NCI-H1436 (cell line): ENCODE results near the gene CIZ1.
"Not testable (repeated sequence)": the region's sequence is repeated elsewhere in the genome, so short reads cannot be mapped to it uniquely, and the experiment has no call there.

Source experiments
- DNase-seq: peaks from one replicate; lab custom pipeline; 2025; lab: John Stamatoyannopoulos, UW

Gene CIZ1

GRCh38 chr9:128190516-128191405 lies 611 bp downstream of the CIZ1 start:
- no peak for DNase-seq

- no peak for DNase-seq
Measured at GRCh38 chr9:128190013-128190412, 1.4 kb downstream of the CIZ1 start.

- no peak for DNase-seq
Measured at GRCh38 chr9:128188209-128188608, 3.2 kb downstream of the CIZ1 start.

GRCh38 chr9:128187361-128187760 lies 4.0 kb downstream of the CIZ1 start:
- no peak for DNase-seq

GRCh38 chr9:128185979-128186965 lies 5.1 kb downstream of the CIZ1 start:
- no peak for DNase-seq

- DNase-seq: no peak
Measured at GRCh38 chr9:128182893-128183588, 8.3 kb downstream of the CIZ1 start.

- not testable (repeated sequence) for DNase-seq
Measured at GRCh38 chr9:128181480-128181879, 9.9 kb downstream of the CIZ1 start.

- no peak for DNase-seq
Measured at GRCh38 chr9:128180447-128180846, 10.9 kb downstream of the CIZ1 start.

- DNase-seq: no peak
Measured at GRCh38 chr9:128180001-128180400, 11.4 kb downstream of the CIZ1 start.

GRCh38 chr9:128178806-128179431 lies 12.5 kb downstream of the CIZ1 start:
- no peak for DNase-seq

- DNase-seq: no peak
Measured at GRCh38 chr9:128175726-128176125, 15.6 kb downstream of the CIZ1 start.

GRCh38 chr9:128175102-128175563 lies 16.2 kb downstream of the CIZ1 start:
- no peak for DNase-seq

GRCh38 chr9:128174062-128174461 lies 17.3 kb downstream of the CIZ1 start:
- no peak for DNase-seq

- DNase-seq: no peak
Measured at GRCh38 chr9:128169925-128170324, 21.4 kb downstream of the CIZ1 start.

- DNase-seq: no peak
Measured at GRCh38 chr9:128169492-128169891, 21.9 kb downstream of the CIZ1 start.

GRCh38 chr9:128168731-128169308 lies 22.6 kb downstream of the CIZ1 start:
- no peak for DNase-seq

- no peak for DNase-seq
Measured at GRCh38 chr9:128167209-128167608, 24.2 kb downstream of the CIZ1 start.

- DNase-seq: no peak
Measured at GRCh38 chr9:128166169-128166568, 25.2 kb downstream of the CIZ1 start.

- DNase-seq: no peak
Measured at GRCh38 chr9:128164307-128164885, 27.0 kb downstream of the CIZ1 start.

GRCh38 chr9:128163523-128164306 lies 27.7 kb downstream of the CIZ1 start:
- DNase-seq: no peak
